A673 (cell line): Measurements from ENCODE around the gene PTGFRN.

ENCODE experiments used
- EZH2 ChIP-seq: fragments of 200-600 bp; sonication (generic); IDR thresholded peaks from 2 replicates; pipeline ENCODE4 v1.6.1; 2017; ENCODE audit warnings: borderline replicate concordance, low read depth, mild to moderate bottlenecking, mixed read lengths, antibody characterized with exemption, low read length; ENCODE audit not compliant: poor library complexity, severe bottlenecking
- TF ChIP-seq, protein P1 (sequence below): fragments of 300-800, 200-600 bp; sonication (generic); conservative IDR thresholded peaks from 2 replicates; pipeline ENCODE4 v1.5.1; 2017; ENCODE audit warnings: low read depth, mild to moderate bottlenecking, antibody characterized with exemption, low read length, moderate library complexity, mixed read lengths

DNA sequence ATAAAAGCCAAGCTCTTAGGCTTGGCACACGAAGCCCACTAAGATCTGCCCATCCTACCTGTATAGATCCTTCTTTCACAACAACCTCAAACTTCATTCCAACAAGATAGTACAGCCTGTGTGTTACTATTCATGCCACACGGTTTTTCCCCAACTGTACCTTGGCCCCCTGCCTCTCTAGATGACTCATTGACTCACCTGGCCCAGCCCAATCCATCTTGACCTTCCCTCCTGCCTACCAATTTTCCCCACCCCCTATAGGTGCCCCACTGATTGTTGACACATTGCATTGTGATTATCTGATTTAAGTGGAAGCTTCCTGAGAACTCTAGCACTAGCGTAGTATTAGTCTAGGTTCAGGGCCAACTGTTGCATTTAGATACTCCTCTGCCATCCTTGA lies 89.9 kb downstream of the PTGFRN start:
- TF ChIP-seq, protein P1, sequence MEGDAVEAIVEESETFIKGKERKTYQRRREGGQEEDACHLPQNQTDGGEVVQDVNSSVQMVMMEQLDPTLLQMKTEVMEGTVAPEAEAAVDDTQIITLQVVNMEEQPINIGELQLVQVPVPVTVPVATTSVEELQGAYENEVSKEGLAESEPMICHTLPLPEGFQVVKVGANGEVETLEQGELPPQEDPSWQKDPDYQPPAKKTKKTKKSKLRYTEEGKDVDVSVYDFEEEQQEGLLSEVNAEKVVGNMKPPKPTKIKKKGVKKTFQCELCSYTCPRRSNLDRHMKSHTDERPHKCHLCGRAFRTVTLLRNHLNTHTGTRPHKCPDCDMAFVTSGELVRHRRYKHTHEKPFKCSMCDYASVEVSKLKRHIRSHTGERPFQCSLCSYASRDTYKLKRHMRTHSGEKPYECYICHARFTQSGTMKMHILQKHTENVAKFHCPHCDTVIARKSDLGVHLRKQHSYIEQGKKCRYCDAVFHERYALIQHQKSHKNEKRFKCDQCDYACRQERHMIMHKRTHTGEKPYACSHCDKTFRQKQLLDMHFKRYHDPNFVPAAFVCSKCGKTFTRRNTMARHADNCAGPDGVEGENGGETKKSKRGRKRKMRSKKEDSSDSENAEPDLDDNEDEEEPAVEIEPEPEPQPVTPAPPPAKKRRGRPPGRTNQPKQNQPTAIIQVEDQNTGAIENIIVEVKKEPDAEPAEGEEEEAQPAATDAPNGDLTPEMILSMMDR = no peak
- no peak for TF ChIP-seq EZH2
